ENCODE results near the gene MGLL.

Gene MGLL

DNA sequence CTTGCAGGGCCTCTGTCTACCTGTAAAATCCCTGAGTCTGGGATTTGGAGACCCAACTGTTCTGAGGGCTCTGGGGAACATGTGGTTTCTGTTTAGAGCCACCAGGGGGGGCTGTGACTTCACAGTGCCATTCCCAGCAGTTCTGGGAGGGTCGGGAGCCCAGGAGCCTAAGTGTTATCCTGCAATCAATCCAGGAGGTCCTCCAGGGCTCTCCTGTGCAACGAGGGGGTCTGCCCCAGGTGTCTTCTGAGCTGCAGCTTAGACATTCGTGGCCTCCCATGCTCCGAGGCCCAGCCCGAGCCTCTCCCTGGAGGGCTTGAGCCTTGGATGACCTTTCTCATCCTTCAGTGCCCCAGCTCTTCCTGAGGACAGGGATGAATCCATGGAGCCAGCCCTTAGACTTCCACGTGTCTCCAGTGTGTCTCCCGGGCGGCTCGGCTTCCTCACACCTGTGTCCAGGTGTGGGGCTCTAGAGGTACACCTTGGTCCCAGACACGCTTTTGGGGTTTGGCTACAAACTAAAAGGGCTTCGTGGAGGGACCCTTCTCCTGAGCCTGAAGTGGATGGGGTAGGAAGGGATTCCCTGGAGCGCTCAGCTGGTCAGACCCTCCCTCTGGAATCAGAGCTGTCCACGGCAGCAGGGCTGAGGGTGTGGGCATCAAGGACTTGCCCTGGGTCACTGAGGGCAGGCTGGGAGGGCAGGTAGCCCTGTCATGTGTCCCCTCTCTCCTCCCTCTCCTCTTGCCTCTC is 169.9 kb downstream of the MGLL start:
- TF ChIP-seq, protein P1, sequence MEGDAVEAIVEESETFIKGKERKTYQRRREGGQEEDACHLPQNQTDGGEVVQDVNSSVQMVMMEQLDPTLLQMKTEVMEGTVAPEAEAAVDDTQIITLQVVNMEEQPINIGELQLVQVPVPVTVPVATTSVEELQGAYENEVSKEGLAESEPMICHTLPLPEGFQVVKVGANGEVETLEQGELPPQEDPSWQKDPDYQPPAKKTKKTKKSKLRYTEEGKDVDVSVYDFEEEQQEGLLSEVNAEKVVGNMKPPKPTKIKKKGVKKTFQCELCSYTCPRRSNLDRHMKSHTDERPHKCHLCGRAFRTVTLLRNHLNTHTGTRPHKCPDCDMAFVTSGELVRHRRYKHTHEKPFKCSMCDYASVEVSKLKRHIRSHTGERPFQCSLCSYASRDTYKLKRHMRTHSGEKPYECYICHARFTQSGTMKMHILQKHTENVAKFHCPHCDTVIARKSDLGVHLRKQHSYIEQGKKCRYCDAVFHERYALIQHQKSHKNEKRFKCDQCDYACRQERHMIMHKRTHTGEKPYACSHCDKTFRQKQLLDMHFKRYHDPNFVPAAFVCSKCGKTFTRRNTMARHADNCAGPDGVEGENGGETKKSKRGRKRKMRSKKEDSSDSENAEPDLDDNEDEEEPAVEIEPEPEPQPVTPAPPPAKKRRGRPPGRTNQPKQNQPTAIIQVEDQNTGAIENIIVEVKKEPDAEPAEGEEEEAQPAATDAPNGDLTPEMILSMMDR (conservative IDR thresholded peaks at IDR 0.05): peak; percentile 90
- TF ChIP-seq ZFX (IDR thresholded peaks at IDR 0.05): no peak
- no peak overlapping the region for H3K27ac ChIP-seq

DNA sequence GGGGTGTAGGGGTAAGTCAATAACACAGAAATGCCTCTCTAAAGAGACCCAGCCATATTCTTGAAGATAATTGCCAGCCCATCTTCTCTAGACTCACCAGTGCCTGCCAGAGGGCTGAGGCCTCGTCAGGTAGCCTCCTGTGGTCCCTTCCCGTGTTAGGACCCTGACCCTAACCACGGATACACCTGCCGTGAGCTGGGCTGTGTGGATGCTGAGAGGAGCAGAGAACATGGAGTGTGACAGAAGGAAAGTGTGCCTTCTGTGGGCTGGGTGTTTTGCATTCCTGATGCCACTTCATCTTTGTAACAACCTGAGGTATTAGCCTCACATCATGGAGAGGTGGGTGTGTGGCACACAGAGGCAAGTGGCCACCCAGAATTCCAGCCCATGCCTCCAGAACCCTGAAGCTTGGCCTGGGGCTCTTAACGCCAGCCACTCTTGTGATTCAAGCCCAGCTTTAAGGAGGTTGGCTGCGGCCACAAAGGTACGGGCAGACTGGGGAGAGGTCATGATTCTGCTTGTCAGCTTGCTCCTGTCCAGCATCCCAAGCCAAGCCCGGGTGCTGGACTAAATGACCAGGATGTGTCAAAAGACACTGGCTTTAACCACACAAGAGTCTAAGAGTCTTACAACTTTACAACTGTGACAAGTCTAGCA is 170.7 kb downstream of the MGLL start:
- H3K27ac ChIP-seq: no peak overlapping the region
- no peak for TF ChIP-seq ZFX (IDR thresholded peaks at IDR 0.05)
- TF ChIP-seq, protein P1 (conservative IDR thresholded peaks at IDR 0.05): no peak

DNA sequence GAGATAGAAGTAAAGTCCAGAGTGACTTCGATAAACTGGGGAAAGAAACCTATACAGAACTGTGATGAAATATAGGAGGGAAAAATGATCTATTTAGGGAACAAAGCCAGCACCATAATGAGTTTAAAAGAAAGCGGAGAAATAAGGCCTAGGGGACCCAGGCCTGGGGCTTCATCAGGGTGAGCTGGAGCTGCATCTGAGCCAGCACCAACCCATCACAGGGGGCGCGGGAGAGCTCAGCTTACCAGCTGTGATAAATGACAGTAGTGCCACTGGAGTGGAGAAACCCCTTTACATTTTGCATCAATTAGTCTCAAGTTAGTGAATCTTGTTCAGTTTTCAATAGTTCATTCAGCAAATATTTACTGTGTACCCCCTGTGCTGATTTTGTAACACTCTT is 172.1 kb downstream of the MGLL start:
- TF ChIP-seq, protein P1 (conservative IDR thresholded peaks at IDR 0.05): no peak
- no peak for TF ChIP-seq ZFX (IDR thresholded peaks at IDR 0.05)
- H3K27ac ChIP-seq: no peak overlapping the region

DNA sequence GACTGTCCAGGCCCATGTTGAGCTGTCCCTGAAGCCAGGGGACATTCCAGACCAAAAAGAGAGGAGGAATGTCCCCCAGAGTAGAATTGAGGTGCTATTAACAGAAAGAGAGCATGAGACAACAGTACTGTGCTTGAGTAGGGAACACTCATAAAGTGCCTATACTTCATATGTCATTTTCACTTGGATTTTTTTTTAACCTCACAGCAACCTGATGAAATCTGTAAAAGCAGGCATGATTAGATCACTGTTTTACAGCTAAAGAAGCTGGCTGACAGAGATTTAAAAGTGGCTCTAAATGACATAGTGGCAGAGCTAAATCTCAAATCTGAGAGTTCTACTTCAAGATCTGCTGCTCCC is 174.5 kb downstream of the MGLL start:
- no peak for TF ChIP-seq ZFX (IDR thresholded peaks at IDR 0.05)
- TF ChIP-seq, protein P1 (conservative IDR thresholded peaks at IDR 0.05): no peak
- no peak overlapping the region for H3K27ac ChIP-seq

DNA sequence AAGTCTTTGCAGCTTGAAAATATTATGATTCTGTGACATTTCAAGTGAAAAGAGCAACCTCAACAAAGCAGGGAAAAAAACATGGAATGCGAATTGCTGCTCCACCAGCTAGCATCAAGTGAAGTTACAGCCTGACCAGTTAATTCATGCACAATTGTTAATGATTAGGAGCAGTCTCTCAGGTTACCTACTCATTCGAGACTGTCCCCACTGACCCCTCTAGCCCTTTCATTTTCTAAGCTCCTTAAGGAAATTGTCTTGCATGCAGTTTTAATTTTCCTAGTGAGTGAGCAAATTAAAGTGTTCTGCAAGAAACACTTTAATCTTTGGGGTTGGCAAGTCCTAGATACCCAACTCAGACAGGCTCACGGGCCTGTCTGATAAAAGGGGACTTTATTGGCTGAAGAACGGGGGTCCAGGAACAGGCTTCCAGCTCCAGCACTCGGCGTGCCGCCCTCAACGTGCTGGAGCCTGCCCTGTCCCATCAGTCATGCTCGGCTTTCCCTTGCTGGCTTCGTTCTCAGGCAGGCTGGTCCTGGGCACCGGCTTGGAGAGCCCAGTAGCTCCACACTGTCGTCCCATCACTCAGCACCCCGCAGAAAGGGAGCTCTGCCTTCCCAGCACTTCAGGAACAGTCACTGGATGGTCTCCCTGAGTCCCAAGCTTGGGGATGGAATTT is 175.0 kb downstream of the MGLL start:
- TF ChIP-seq, protein P1 (conservative IDR thresholded peaks at IDR 0.05): no peak
- no peak for TF ChIP-seq ZFX (IDR thresholded peaks at IDR 0.05)
- H3K27ac ChIP-seq: no peak overlapping the region

DNA sequence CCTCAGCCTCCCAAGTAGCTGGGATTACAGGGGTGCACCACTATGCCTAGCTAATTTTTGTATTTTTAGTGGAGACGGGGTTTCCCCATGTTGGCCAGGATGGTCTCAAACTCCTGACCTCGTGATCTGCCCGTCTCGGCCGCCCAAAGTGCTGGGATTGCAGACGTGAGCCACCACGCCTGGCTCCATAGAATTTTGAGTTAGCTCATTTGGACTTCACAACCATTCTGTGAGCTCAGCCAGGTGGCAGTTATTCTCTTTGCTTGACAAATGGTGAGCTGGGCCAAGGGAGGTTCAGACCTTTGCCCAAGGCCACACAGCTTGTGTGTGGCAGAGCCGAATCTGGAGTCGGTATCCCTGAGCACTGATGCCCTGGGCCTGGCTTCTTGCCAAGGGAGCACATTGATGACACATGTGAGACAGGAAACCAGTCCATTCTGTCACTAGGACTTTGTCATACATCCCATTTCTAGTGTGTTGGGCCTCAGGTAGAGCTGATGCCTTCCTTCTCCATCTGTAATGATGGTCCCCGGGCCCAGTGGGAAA is 175.7 kb downstream of the MGLL start:
- no peak overlapping the region for H3K27ac ChIP-seq
- TF ChIP-seq ZFX (IDR thresholded peaks at IDR 0.05): no peak
- TF ChIP-seq, protein P1 (conservative IDR thresholded peaks at IDR 0.05): no peak

Data from C4-2B (cell line).